Uterus (tissue), 2 donors: ENCODE measurements around the gene CC2D2B.

Experiments used
- CTCF ChIP-seq, 4 experiments: fragments of 200-600 bp in 2 of 4; fragments of 450-650 bp in 2 of 4; sonication (generic) in 2 of 4; IDR thresholded peaks; one replicate each; pipeline ENCODE4 v1.5.1; 2016 to 2019; ENCODE audit warnings: antibody characterized with exemption in 4 of 4, mild to moderate bottlenecking in 2 of 4, moderate library complexity in 1 of 4
- POLR2A ChIP-seq, 2 donors: fragments of 450-650 bp; IDR thresholded peaks; one replicate each; pipeline ENCODE4 v1.6.1; 2016; ENCODE audit warnings: antibody characterized with exemption in 2 of 2, mild to moderate bottlenecking in 1 of 2, moderate library complexity in 1 of 2

DNA sequence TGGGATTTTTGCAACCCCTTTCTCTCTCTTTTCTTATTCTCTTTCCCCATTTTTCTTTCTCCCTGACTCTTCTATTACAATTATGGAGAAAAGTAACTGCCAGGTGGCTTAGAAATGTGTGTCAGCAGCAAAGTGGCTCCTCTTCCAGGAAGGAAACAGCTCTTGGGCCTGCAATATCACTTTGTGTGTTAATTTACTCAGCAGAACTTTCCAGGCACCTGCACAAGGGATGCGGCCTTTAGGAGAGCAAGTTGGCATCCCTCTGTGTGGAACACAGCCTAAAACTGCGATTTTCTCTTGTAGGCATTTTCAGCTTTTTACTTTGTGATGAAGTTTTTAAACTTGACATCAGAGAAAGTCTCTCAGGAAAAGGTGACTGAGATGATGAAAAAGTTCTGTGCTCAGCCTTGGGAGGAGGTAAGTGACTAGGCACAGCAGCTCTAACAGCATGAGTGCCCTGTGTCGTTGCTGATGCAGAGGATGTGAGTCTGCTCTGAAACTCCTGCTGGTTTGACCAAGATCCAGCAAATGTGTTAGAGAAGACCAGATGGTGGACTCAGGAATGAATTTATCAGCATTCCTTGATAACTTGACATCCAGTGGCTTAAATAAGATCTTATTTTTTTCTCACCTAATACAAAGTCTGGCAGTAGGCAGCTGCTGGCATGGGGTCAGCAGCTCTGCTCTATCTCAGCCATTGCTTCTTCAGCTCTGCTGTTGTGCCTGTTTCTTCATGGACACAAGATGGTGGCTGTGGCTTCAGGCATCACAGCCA, 47.4 kb upstream of the CC2D2B start:
- TF ChIP-seq CTCF (IDR thresholded peaks at IDR 0.05) (no peak), POLR2A (IDR thresholded peaks at IDR 0.05) (no peak)
